Endothelial cell of umbilical vein (primary cell): ENCODE measurements around the gene CDH3. TPM values are rescaled to one million over a fixed set of nuclear protein-coding genes. Genes with fewer than 3 reads are reported as not detected.

Source experiments
- BruUV-seq: library from RNA; stranded (reverse); fragments of 400-500 nt; replicated peaks from 2 replicates; lab custom pipeline; 2021; lab: Mats Ljungman, UMichigan
- CTCF ChIA-PET: fragments of 300-600, 350-600 bp; sonication (Branson Sonifier 250); formaldehyde crosslinking; loops from one replicate; lab custom pipeline; 2021; ENCODE audit warnings: antibody characterized with exemption, inconsistent platforms; lab: Charles Lee
- POLR2A ChIA-PET: fragments of 300-600, 350-600 bp; sonication (Branson Sonifier 250); formaldehyde crosslinking; loops from one replicate; lab custom pipeline; 2021; ENCODE audit warnings: antibody characterized with exemption, inconsistent platforms; lab: Charles Lee
- DNase-seq: peaks from one replicate; pipeline ENCODE4 v3.0.0-alpha.2; 2011; ENCODE audit warnings: low read depth, low spot score
- FAIRE-seq: peaks from 2 replicates; lab custom pipeline; 2011; peaks lifted over from hg19 to GRCh38; lab: Jason Lieb, UNC
- H2AFZ ChIP-seq: 2 replicates; pipeline ENCODE4 v1.6.0; 2012; ENCODE audit warnings: low read depth, low read length, control low read depth, inconsistent platforms
- H3K27ac ChIP-seq: 2 replicates; pipeline ENCODE4 v1.5.1; 2011; ENCODE audit warnings: low read depth, mild to moderate bottlenecking, control low read depth, low read length, moderate library complexity; ENCODE audit not compliant: insufficient read depth
- H3K27me3 ChIP-seq, 2 experiments: 2 replicates each; pipeline versions ENCODE4 v1.6.0 to v1.6.1; 2011; ENCODE audit warnings: low read length in 2 of 2, mixed read lengths in 1 of 2; ENCODE audit not compliant: control insufficient read depth in 2 of 2, insufficient read depth in 2 of 2
- H3K36me3 ChIP-seq, 2 experiments: 2 replicates in 1 of 2; 3 replicates in 1 of 2; pipeline ENCODE4 v1.5.1; 2011; ENCODE audit warnings: low read length in 2 of 2, mild to moderate bottlenecking in 1 of 2, moderate library complexity in 1 of 2; ENCODE audit not compliant: control insufficient read depth in 2 of 2, insufficient read depth in 2 of 2; ENCODE audit errors: extremely low read depth in 1 of 2
- H3K4me1 ChIP-seq: 3 replicates; pipeline ENCODE4 v1.5.1; 2011; ENCODE audit warnings: mild to moderate bottlenecking, low read length; ENCODE audit not compliant: control insufficient read depth, insufficient read depth; ENCODE audit errors: extremely low read depth
- H3K4me2 ChIP-seq: 2 replicates; pipeline ENCODE4 v1.6.1; 2011; ENCODE audit warnings: low read length, control low read depth, mixed read lengths; ENCODE audit not compliant: insufficient read depth
- H3K4me3 ChIP-seq, 3 experiments: fragments of 200-600 bp in 1 of 3; sonication (generic), shearing (Covaris generic) in 1 of 3; replicated peaks in 1 of 3; 2 replicates each; pipeline ENCODE4 v1.5.1; 2011 to 2016; ENCODE audit warnings: control low read depth in 3 of 3, low read length in 3 of 3, mild to moderate bottlenecking in 2 of 3, inconsistent platforms in 1 of 3, low read depth in 1 of 3, moderate library complexity in 1 of 3; ENCODE audit not compliant: insufficient read depth in 1 of 3
- H3K79me2 ChIP-seq: 2 replicates; pipeline ENCODE4 v1.6.0; 2012; ENCODE audit warnings: low read length, inconsistent platforms; ENCODE audit not compliant: control insufficient read depth, insufficient read depth
- H3K9ac ChIP-seq: replicated peaks from 2 replicates; pipeline ENCODE3; 2011; ENCODE audit warnings: low read length, control low read depth; ENCODE audit not compliant: insufficient read depth; ENCODE audit errors: extremely low read depth
- H3K9me1 ChIP-seq: replicated peaks from 3 replicates; pipeline ENCODE4 v1.6.0; 2011; ENCODE audit warnings: mild to moderate bottlenecking, low read length; ENCODE audit not compliant: control insufficient read depth, insufficient read depth; ENCODE audit errors: extremely low read depth
- H3K9me3 ChIP-seq: replicated peaks from 2 replicates; pipeline ENCODE4 v1.5.1; 2012; ENCODE audit warnings: low read length, inconsistent platforms; ENCODE audit not compliant: control insufficient read depth, insufficient read depth
- H4K20me1 ChIP-seq: replicated peaks from 2 replicates; pipeline ENCODE3; 2011; ENCODE audit warnings: mild to moderate bottlenecking, low read length; ENCODE audit not compliant: control insufficient read depth, insufficient read depth; ENCODE audit errors: extremely low read depth
- CTCF ChIP-seq, 2 donors: IDR thresholded peaks; 1 replicate in 1 of 2; 2 replicates in 1 of 2; pipeline ENCODE4 v1.5.1; 2011; ENCODE audit warnings: low read length in 2 of 2, mild to moderate bottlenecking in 2 of 2, moderate library complexity in 2 of 2, control low read depth in 1 of 2, inconsistent platforms in 1 of 2, low read depth in 1 of 2; ENCODE audit not compliant: insufficient read depth in 1 of 2; ENCODE audit errors: extremely low read depth in 1 of 2
- EZH2 ChIP-seq: IDR thresholded peaks from 2 replicates; pipeline ENCODE4 v1.6.1; 2012; ENCODE audit warnings: borderline replicate concordance, low read depth, mild to moderate bottlenecking, moderate library complexity, low read length, inconsistent platforms; ENCODE audit not compliant: severe bottlenecking
- FOS ChIP-seq: IDR thresholded peaks from 2 replicates; pipeline ENCODE4 v1.6.1; 2011; ENCODE audit warnings: mild to moderate bottlenecking, low read length, moderate library complexity, borderline replicate concordance; ENCODE audit not compliant: insufficient read depth
- GATA2 ChIP-seq: IDR thresholded peaks from 2 replicates; pipeline ENCODE4 v1.7.0; 2011; ENCODE audit warnings: low read depth, mild to moderate bottlenecking, moderate library complexity, mixed read lengths, low read length; ENCODE audit not compliant: insufficient read length, insufficient read depth
- JUN ChIP-seq: IDR thresholded peaks from 2 replicates; pipeline ENCODE4 v1.6.1; 2011; ENCODE audit warnings: borderline replicate concordance, low read depth; ENCODE audit not compliant: insufficient read length, insufficient read depth
- MAX ChIP-seq: IDR thresholded peaks from 2 replicates; pipeline ENCODE4 v1.6.1; 2011; ENCODE audit not compliant: insufficient read depth, insufficient read length
- MYC ChIP-seq: IDR thresholded peaks from one replicate; pipeline ENCODE4 v1.6.1; 2011; ENCODE audit warnings: mild to moderate bottlenecking, low read depth, low read length
- POLR2A ChIP-seq: IDR thresholded peaks from 2 replicates; pipeline ENCODE4 v1.6.1; 2012; ENCODE audit warnings: low read depth, mild to moderate bottlenecking, control low read depth, low read length
- POLR2AphosphoS5 ChIP-seq: IDR thresholded peaks from 2 replicates; pipeline ENCODE4 v1.6.1; 2012; ENCODE audit warnings: low read depth, mild to moderate bottlenecking, control low read depth, low read length, moderate library complexity; ENCODE audit not compliant: insufficient read depth
- dilution Hi-C: fragments of 300-500 bp; cut with MboI; formaldehyde crosslinking; loops from one replicate; pipeline ENCODE4 v1.15.0; 2019; ENCODE audit warnings: low sequenced_read_pairs; ENCODE audit not compliant: extremely low pct_ligation_motif_present
- intact Hi-C: fragments of 100-400 bp; cut with micrococcal nuclease; formaldehyde crosslinking; loops from one replicate; pipeline ENCODE4 v1.10.0; 2022
- polyA plus RNA-seq, 4 experiments: library from polyadenylated mRNA; depleted of rRNA in 3 of 4; stranded (reverse) in 3 of 4; unstranded in 1 of 4; fragments of >200 nt; gene quantifications; 2 replicates each; pipeline versions ENCODE4 v1.2.1 to v1.2.3, GENCODE V29; 2011 to 2012; ENCODE audit warnings: missing spikeins in 1 of 4
- total RNA-seq: library from RNA; stranded (reverse); gene quantifications from 2 replicates; pipeline ENCODE4 v1.2.3, GENCODE V29; 2021

Gene CDH3
- total and polyA plus RNA-seq, 2 donors (not counting 3 experiments of a cell fraction or from before 2014, with no cell fraction given): 0.03 TPM; not detected in 1

- dilution Hi-C loops (no loop called here), intact Hi-C loops (no loop called here)
- Histone ChIP-seq H3K36me3 (no peaks in the 10 kb centered on the region), H3K9ac (no peak overlapping the region), H3K4me2 (no peak overlapping the region), H3K27ac (no peak overlapping the region), H2AFZ (no peak overlapping the region), H3K4me1 (no peaks in the 10 kb centered on the region), H3K79me2 (no peaks in the 10 kb centered on the region), H3K9me3 (no peaks in the 10 kb centered on the region), H4K20me1 (no peaks in the 10 kb centered on the region), H3K9me1 (no peaks in the 10 kb centered on the region), H3K4me3 (no peak overlapping the region), H3K27me3 (no peaks in the 10 kb centered on the region)
- POLR2A ChIA-PET: no interaction called here
- TF ChIP-seq MYC (no peak), GATA2 (no peak), CTCF (IDR thresholded peaks at IDR 0.05; ENCODE audit: extremely low read depth in 1 of 2, insufficient read depth in 1 of 2, low read depth in 1 of 2, low read length in 2 of 2) (no peak), POLR2A (no peak), POLR2AphosphoS5 (no peak), JUN (no peak), EZH2 (no peak), MAX (no peak), FOS (no peak)
- CTCF ChIA-PET: interaction anchor here (1.1 to 1.3 kb wide), 2 partner anchors 13 to 37 kb away, joined by 3 read pairs; no protein-coding TSS in a partner anchor
- no TSS peak for BruUV-seq
- FAIRE-seq (no peak), DNase-seq (no peak)
These were observed 19.2 kb downstream of the CDH3 start for GRCh38 chr16:68664297-68664696.
